Neuron (in vitro differentiated cells): ENCODE results near the gene SDC1.
"Not testable (repeated sequence)": the region's sequence is repeated elsewhere in the genome, so short reads cannot be mapped to it uniquely, and the experiment has no call there.

Source experiments
- H2AFZ ChIP-seq: one replicate; pipeline ENCODE4 v1.6.1; 2013; ENCODE audit warnings: low read depth, mild to moderate bottlenecking, inconsistent platforms, low read length, moderate library complexity
- H3K27me3 ChIP-seq: one replicate; pipeline ENCODE4 v1.6.1; 2013; ENCODE audit warnings: low read length; ENCODE audit not compliant: insufficient read depth
- H3K36me3 ChIP-seq: one replicate; pipeline ENCODE4 v1.6.1; 2013; ENCODE audit warnings: low read length; ENCODE audit not compliant: insufficient read depth
- H3K4me1 ChIP-seq: one replicate; pipeline ENCODE4 v1.6.1; 2013; ENCODE audit warnings: low read length; ENCODE audit not compliant: insufficient read depth
- H3K4me3 ChIP-seq: 2 replicates; pipeline ENCODE4 v1.5.1; 2013; ENCODE audit warnings: mild to moderate bottlenecking, low read length, moderate library complexity
- H3K9me3 ChIP-seq: one replicate; pipeline ENCODE4 v1.6.1; 2013; ENCODE audit warnings: low read length

Gene SDC1

DNA sequence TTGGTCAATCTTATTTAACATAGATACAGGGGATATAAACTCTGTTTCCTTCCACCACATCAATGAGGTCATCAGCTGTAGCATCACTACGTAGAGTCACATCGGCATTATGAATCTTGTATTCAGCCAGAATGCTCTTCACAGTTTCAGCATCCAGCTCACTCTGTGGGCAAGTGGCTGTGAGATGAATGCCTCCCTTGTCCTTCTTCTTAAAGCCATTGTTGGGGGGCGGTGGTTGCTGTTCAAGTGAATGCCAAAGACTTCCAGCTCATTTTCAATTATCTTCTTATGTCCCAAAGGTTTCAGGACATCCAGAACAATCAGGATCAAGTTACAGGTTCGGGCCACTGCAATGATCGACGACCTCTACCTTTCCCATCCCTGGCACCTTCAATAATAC lies 15.4 kb upstream of the SDC1 start:
- not testable (repeated sequence) for H3K4me3 ChIP-seq, H3K27me3 ChIP-seq, H3K9me3 ChIP-seq, H3K36me3 ChIP-seq, H3K4me1 ChIP-seq, H2AFZ ChIP-seq

DNA sequence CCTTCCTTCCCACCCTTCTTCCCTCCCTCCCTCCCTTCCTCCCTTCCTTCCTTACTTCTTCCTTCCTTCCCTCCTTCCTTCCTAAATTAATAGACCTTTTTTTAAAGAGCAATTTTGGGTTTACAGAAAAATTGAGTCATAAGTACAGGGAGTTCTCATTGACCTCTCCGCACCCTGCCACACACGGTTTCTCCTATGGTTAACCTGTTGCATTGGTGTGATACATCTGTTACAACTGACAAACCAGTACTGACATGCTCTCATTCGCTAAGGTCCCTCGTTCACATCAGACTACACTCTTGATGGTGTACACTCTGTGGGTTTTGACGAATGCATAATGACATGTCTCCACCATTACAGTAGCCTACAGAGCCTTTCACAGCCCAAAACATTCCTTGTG lies 11.6 kb upstream of the SDC1 start:
- H3K27me3 ChIP-seq = no peaks in the 10 kb centered on the region
- H3K9me3 ChIP-seq = no peaks in the 10 kb centered on the region
- H3K36me3 ChIP-seq = no peaks in the 10 kb centered on the region
- no peaks in the 10 kb centered on the region for H3K4me1 ChIP-seq
- no peak overlapping the region for H2AFZ ChIP-seq
- no peak overlapping the region for H3K4me3 ChIP-seq

DNA sequence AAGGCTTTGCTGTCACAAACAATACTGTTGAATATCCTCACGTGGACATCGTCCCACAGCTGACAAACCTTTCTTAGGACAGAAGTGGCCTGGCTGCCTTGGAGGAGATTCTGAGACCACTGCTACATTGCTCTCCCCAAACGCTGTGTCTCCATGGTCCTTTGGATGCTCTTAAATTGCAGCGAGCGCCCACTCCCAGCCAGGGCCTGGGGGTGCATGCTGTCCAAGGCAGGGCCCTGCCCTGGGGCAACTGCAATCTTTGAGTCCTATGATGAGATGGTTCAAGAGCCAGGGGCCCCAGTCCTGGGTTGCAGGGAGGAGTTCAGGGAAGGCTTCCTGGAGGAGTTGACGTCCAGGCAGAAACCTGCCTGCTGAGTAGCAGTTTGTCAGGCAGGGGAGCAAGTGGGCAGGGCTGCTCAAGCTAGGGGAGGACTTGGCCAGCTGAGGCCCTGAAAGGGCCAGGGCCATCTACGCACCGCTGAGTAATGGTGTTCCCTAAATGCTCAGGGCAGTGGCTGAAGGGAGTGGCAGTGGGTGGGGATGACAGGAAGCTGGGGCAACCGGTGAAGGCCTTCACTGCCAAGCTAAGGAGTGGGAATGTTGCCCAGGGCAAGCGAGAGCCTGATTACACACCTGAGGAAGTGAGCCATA lies 10.8 kb upstream of the SDC1 start:
- no peaks in the 10 kb centered on the region for H3K36me3 ChIP-seq
- no peaks in the 10 kb centered on the region for H3K9me3 ChIP-seq
- H2AFZ ChIP-seq = no peak overlapping the region
- H3K4me1 ChIP-seq = no peaks in the 10 kb centered on the region
- H3K27me3 ChIP-seq = no peaks in the 10 kb centered on the region
- H3K4me3 ChIP-seq = no peak overlapping the region

DNA sequence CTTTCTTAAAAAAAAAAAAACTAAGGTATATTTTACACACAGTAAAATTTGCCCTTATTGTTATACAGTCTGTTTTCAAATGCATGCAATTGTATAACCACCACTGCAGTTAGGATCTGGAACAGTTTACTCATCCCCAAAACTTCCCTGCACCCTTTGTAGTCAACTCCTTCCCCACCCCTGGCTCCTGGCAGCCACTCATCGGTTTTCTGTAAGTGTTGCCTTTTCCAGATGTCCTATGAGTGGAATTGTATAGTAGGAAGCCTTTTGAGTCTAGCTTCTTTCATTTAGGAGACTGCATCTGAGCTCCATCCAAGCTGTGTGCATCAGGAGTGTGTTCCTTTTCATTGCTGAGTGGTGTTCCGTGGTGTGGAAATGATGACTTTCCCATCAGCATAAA lies 9.7 kb upstream of the SDC1 start:
- not testable (repeated sequence) for H3K4me1 ChIP-seq, H3K36me3 ChIP-seq, H3K4me3 ChIP-seq, H3K27me3 ChIP-seq, H2AFZ ChIP-seq, H3K9me3 ChIP-seq

DNA sequence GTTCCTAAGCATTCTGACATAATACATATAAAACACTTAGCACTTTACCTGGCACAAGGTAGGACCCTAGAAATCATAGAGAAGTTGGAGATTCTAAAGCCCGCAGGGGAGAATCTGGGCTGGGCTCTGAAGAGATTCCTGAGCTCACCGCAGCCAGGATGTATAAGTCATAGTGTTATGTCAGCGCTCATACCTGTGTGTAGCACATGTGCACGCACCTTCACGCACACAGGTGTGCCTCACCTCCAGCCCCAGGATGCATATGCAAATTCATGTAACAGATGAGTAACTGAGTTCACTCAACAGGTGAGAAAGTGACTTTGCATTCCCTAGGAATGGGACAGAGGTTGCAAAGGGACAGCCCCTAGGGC lies 7.9 kb upstream of the SDC1 start:
- Histone ChIP-seq H3K9me3 (no peaks in the 10 kb centered on the region), H3K4me3 (no peak overlapping the region), H3K4me1 (no peaks in the 10 kb centered on the region), H2AFZ (no peak overlapping the region), H3K36me3 (no peaks in the 10 kb centered on the region), H3K27me3 (no peaks in the 10 kb centered on the region)

DNA sequence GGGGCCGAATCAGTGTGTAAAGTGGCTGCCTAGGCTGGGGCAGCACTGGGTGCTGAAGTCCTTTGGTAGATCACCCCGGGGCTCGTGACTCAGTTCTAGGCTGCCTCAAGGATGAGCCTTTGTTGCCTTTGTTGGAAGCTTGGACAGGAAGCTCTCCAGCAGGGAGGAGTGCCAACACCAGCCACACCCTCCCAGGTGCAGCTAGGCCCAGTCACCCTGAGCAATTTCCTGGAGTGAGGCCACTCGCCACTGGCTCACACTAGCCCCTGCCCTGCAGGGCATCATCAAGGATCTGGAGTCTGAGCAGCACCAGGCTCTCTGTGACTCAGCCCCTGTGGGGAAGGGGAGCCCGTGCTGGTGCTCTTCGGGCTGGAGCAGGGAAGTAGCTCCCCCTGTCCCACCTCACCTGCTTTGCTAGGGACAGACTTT lies 6.7 kb upstream of the SDC1 start:
- Histone ChIP-seq H3K9me3 (no peaks in the 10 kb centered on the region), H3K4me1 (no peaks in the 10 kb centered on the region), H3K36me3 (no peaks in the 10 kb centered on the region), H3K27me3 (no peaks in the 10 kb centered on the region), H2AFZ (no peak overlapping the region), H3K4me3 (no peak overlapping the region)

DNA sequence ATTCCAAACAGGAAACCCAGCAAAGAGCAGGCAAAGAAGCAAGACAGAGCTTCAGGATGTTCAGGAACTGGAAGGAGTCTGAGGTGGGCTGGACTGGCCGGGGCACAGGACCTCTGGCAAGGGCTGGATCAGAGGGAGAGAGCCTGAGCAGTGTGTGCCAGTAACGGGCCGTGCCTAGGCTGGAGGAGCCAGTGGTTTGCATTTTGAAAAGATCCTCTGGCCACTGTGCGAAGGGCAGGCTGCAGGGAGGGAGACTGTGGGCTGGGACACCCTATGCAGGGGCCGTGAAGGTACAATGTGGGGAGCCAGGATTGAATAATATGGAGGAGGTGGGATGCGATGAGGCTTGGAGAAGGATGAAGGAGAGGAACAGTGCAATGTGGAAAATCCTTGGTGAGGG lies 6.2 kb upstream of the SDC1 start:
- Histone ChIP-seq H3K4me1 (peaks cover under 1% of the 10 kb centered on the region), H3K27me3 (no peaks in the 10 kb centered on the region), H3K9me3 (no peaks in the 10 kb centered on the region), H3K4me3 (no peak overlapping the region), H3K36me3 (no peaks in the 10 kb centered on the region), H2AFZ (no peak overlapping the region)

DNA sequence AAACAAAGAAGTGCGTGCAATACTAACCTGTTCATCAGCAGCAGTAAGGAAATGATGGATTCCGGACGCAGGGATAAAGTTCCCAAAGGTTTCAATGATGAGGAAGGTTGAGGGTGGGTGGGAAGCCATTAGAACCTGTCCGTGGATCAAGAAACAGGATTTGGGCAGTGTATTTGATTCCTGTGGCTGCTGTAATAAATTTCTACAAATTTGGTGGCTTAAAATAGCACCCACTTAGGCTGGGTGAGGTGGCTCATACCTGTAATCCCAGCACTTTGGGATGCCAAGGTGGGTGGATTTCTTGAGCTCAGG lies 5.1 kb upstream of the SDC1 start:
- no peak overlapping the region for H2AFZ ChIP-seq
- H3K9me3 ChIP-seq = no peaks in the 10 kb centered on the region
- no peaks in the 10 kb centered on the region for H3K27me3 ChIP-seq
- H3K36me3 ChIP-seq = no peaks in the 10 kb centered on the region
- no peak overlapping the region for H3K4me3 ChIP-seq
- H3K4me1 ChIP-seq = peaks cover 8% of the 10 kb centered on the region

DNA sequence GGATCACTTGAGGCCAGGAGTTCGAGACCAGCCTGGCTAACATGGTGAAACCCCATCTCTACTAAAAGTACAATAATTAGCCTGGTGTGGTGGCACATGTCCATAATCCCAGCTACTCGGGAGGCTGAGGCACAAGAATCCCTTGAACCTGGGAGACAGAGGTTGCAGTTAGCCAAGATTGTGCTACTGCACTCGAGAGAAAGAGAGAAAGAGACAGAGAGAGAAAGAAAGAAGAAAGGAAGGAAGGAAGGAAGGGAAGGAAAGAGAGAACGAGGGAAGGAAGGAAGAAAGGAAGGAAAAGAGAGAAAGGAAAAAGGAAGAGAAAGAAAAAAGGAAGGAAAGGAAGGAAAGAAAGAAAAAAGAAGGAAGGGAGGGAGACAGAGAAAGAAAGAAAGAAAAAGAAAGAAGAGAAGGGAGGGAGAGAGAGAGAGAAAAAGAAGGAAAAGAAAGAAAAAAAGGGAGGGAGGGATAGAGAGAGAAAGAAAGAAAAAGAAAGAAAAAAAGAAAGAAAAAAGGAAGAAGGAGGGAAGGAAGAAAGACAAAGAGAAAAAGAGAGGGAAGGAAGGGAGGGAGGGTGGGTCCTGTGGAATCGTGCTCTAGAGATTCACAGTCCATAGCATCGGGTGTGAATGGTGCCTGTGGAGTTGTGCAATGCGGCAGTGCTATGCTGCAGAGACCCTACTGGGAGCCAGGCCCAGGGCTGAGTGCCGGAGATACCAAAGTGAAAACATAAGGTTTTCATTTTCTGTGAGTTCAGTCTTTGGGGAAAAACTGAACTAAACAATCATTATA lies 4.6 kb upstream of the SDC1 start:
- no peak overlapping the region for H3K4me3 ChIP-seq
- H3K36me3 ChIP-seq = no peaks in the 10 kb centered on the region
- H3K4me1 ChIP-seq = peaks cover 8% of the 10 kb centered on the region
- H3K9me3 ChIP-seq = no peaks in the 10 kb centered on the region
- H3K27me3 ChIP-seq = no peaks in the 10 kb centered on the region
- no peak overlapping the region for H2AFZ ChIP-seq

DNA sequence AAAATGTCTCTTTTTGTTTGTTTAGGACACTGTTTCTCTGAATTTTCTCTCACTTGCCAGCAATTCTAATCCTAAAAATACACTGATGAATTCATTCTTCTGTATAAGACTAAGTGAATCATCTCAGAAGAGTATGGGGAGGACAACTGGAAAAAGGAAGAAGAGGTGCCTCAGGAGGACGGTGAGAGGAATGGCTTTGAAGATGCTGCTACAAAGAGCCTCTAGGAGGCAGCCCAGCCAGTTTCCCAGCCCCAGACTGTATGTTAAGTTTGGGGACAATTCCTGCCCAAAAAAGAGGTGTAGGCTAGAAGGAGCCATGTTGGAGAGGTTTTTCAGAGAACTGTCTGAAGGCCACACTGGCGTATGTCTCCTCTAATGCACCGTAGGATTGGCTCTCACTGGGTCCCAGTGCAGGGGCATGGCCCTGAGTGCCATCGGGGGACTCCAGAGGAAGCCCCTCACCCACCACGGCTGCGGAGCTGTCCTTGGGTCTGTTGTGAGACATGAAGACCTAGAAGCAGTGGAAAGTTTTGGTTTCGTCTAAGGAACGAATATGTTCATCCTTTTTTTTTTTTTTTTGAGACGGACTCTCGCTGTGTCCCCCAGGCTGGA lies 3.1 kb upstream of the SDC1 start:
- Histone ChIP-seq H3K27me3 (no peaks in the 10 kb centered on the region), H3K36me3 (no peaks in the 10 kb centered on the region), H3K4me3 (no peak overlapping the region), H3K4me1 (peaks cover 10% of the 10 kb centered on the region), H2AFZ (no peak overlapping the region), H3K9me3 (no peaks in the 10 kb centered on the region)

DNA sequence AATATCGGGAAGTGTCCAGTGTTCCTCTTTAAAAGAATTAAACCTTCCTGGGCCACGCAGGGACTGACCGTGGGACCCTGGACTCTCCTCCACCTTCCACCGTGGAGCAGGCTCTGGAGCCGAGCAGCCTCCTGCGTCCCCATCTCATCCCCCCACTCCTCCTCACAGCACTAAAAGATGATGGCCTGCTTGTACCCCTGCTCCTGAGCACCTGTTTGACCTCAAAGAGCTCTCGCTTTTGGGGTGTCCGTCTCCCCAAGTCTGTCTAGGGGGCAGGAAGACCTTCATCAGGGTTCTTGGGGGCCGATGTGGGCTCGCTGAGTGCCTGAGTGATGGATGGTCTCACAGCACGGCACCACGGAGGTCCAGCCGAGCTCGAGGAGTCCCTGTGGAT lies 1.2 kb upstream of the SDC1 start:
- H3K9me3 ChIP-seq = no peaks in the 10 kb centered on the region
- no peak overlapping the region for H3K4me3 ChIP-seq
- no peaks in the 10 kb centered on the region for H3K36me3 ChIP-seq

DNA sequence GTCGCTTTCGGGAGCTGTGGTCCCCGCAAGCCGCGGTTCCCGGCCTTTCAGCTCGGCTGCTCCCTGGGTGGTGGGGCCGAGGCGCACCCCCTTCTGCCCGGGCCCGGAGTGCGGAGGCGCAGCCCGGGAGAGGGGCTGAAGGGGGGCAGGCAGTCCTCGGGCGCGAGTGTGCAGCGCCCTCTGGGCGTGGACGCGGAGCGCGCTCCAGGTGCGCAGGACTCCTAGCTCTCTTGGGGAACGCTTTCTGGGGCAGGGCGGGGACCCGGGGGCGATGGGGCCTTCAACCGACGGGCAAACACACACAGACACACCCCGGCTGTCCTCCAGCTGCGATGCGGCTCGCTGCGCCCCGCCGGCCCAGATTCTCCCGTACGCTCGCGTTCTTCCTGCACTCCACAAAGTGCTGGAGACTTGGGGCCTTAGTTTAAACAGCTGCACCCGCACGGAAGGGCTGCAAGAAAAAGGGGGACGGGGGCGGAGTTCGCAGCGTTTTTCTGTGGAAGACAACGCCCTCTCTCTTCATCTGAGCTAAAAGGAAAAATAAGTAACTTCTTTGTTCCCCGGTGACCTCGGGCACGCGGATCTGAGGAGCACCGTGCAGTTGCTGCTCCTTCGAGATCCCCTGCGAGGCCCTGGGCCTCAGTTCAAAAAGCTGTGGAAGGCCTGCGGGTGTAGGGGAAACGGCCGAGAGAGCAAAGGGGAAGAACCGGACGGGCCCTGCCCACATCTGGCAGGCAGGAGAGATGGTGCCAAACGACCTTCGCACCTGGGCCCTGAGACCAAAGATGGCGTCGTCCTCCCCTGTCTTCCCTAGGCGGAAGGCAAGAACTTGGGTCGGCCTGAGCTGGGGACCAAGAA lies 593 bp upstream of the SDC1 start:
- Histone ChIP-seq H3K4me3 (peak overlapping the region; percentile 77), H3K36me3 (no peaks in the 10 kb centered on the region), H2AFZ (peak overlapping the region; percentile 89), H3K4me1 (peaks cover 28% of the 10 kb centered on the region), H3K9me3 (no peaks in the 10 kb centered on the region), H3K27me3 (no peaks in the 10 kb centered on the region)

More for the DNA sequence above, 1.2 kb upstream of the SDC1 start:
- Histone ChIP-seq H3K27me3 (no peaks in the 10 kb centered on the region), H3K4me1 (peaks cover 27% of the 10 kb centered on the region), H2AFZ (no peak overlapping the region)

DNA sequence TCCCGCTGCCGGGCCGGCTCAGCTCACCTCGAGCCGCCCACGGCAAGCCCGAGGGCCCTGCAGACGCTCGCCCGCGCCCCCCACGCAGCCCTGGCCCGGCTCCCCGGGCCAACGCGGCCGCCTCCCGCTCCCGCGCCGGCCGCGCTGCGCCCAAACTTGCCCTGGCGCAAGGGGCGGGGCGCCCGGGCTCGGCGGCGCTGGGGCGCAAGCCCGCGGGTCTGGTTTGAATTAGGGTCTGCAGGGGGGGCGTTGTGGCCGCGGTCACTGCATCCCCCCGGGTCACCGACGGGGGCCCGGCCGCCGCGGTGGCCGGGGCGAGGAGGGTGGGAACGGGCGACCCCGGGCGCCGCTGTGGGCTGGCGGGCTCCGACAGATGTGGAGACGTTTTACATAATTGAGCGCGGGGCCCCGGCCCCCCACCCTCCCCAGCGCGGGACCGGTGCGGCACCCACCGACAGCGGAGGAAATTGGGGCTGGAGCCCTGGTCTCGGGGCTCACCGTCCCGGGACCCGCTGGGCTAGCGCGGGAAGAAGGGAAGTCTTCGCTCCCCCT lies 690 bp downstream of the SDC1 start:
- Histone ChIP-seq H2AFZ (peak overlapping the region; percentile 95), H3K4me1 (peaks cover 28% of the 10 kb centered on the region), H3K9me3 (no peaks in the 10 kb centered on the region), H3K36me3 (no peaks in the 10 kb centered on the region), H3K27me3 (no peaks in the 10 kb centered on the region), H3K4me3 (peak overlapping the region; percentile 77)
